ENCODE results near the gene CCDC150.

The CCDC150 gene

DNA sequence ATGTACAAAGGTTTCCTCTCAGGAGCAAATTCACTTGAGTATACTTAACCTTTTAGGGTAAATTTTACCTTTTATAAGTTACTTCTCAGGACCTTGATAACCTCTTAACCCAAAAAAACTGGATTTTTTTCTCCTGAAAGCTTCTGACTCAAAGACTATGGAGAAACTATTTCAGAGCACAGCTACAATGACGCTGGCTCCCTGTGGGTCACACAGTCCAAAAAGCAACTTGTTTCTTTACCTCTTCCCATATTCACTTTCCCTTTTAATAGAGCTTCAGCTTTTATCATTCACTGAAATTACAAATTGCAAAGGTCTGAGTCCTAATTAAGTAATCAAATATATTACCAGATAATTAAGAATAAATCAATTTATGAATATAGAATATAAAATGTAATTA is 127.6 kb downstream of the CCDC150 start:
- TF ChIP-seq, protein P1, sequence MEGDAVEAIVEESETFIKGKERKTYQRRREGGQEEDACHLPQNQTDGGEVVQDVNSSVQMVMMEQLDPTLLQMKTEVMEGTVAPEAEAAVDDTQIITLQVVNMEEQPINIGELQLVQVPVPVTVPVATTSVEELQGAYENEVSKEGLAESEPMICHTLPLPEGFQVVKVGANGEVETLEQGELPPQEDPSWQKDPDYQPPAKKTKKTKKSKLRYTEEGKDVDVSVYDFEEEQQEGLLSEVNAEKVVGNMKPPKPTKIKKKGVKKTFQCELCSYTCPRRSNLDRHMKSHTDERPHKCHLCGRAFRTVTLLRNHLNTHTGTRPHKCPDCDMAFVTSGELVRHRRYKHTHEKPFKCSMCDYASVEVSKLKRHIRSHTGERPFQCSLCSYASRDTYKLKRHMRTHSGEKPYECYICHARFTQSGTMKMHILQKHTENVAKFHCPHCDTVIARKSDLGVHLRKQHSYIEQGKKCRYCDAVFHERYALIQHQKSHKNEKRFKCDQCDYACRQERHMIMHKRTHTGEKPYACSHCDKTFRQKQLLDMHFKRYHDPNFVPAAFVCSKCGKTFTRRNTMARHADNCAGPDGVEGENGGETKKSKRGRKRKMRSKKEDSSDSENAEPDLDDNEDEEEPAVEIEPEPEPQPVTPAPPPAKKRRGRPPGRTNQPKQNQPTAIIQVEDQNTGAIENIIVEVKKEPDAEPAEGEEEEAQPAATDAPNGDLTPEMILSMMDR (conservative IDR thresholded peaks at IDR 0.05), result no peak
- TF ChIP-seq ZFX (IDR thresholded peaks at IDR 0.05), result no peak
- H3K27ac ChIP-seq, result no peak overlapping the region

All from C4-2B (cell line).